ENCODE measurements around the gene TMEM116.

GRCh38 chr12:111942557-111942956 lies 70.4 kb downstream of the TMEM116 start:
- TF ChIP-seq, protein P1, sequence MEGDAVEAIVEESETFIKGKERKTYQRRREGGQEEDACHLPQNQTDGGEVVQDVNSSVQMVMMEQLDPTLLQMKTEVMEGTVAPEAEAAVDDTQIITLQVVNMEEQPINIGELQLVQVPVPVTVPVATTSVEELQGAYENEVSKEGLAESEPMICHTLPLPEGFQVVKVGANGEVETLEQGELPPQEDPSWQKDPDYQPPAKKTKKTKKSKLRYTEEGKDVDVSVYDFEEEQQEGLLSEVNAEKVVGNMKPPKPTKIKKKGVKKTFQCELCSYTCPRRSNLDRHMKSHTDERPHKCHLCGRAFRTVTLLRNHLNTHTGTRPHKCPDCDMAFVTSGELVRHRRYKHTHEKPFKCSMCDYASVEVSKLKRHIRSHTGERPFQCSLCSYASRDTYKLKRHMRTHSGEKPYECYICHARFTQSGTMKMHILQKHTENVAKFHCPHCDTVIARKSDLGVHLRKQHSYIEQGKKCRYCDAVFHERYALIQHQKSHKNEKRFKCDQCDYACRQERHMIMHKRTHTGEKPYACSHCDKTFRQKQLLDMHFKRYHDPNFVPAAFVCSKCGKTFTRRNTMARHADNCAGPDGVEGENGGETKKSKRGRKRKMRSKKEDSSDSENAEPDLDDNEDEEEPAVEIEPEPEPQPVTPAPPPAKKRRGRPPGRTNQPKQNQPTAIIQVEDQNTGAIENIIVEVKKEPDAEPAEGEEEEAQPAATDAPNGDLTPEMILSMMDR (conservative IDR thresholded peaks at IDR 0.05; ENCODE audit: low read length) = no peak
- no peak for TF ChIP-seq EZH2phosphoT487 (IDR thresholded peaks at IDR 0.05; ENCODE audit: borderline replicate concordance)
